ENCODE measurements around the gene TPRG1.

The TPRG1 gene

DNA sequence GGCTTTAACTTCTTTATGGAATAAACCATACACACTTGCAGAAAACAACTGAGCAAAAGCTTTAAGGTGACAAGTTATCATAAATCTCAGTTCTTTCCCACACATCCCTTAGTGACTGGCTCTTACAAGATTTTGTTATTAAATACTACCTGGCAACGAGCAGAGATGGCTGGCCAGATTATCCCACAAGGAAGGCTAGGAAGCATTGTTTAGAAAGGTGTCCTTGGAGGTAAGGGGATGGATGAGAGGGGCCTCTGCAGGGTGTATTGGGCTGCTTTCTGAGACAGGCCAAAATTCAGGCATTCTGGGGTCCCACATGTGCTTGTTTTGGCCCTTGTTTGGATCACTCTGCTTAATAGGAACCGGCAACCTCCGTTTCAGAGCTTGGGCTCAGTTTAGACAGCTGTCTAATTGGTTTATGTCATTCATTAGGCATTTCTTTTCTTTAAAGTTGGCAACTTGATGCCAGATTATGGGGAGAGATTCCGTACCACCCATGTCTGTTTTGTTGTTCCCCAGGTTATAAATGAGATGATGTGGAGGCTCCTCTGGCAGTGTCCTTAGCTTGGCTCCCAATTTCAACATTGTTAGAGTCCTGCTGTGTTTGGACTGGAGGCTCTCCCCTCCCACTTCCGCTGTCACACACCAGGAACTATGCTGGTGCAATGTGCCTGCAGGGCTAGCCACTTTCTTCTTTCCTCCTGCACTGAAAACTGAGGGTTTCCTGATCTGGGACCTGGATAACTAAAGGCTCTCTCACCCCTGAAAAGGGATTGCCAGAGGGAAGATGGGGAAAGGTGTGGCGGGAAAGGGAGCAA lies 121.1 kb downstream of the TPRG1 start:
- H3K9ac ChIP-seq (ENCODE audit: low read length) = no peak overlapping the region
- TF ChIP-seq CTCF (IDR thresholded peaks at IDR 0.05; ENCODE audit: insufficient read depth, low read length, poor library complexity, severe bottlenecking) (no peak), EZH2phosphoT487 (conservative IDR thresholded peaks at IDR 0.05; ENCODE audit: low read length) (no peak)
- no peak overlapping the region for H3K4me3 ChIP-seq (ENCODE audit: insufficient read depth, low read length, poor library complexity, severe bottlenecking)
- no peaks in the 10 kb centered on the region for H3K9me2 ChIP-seq (replicated peaks; ENCODE audit: insufficient read depth, low read length)
- H3K4me2 ChIP-seq (ENCODE audit: low read depth, low read length, poor library complexity, severe bottlenecking) = no peak overlapping the region
- no peak overlapping the region for H2AFZ ChIP-seq (ENCODE audit: low read depth, low read length, severe bottlenecking)
- H3K27me3 ChIP-seq (ENCODE audit: low read length) = no peaks in the 10 kb centered on the region
- no peaks in the 10 kb centered on the region for H3K9me3 ChIP-seq (ENCODE audit: insufficient read depth, low read length)
- no peaks in the 10 kb centered on the region for H3F3A ChIP-seq (ENCODE audit: insufficient read depth)
- no peak overlapping the region for H3K27ac ChIP-seq (ENCODE audit: low read depth, low read length)
- no peaks in the 10 kb centered on the region for H3K36me3 ChIP-seq (ENCODE audit: low read length)
- H3K79me2 ChIP-seq (ENCODE audit: insufficient read depth, low read length) = no peaks in the 10 kb centered on the region
- no peaks in the 10 kb centered on the region for H4K20me1 ChIP-seq (ENCODE audit: low read depth, low read length)

DNA sequence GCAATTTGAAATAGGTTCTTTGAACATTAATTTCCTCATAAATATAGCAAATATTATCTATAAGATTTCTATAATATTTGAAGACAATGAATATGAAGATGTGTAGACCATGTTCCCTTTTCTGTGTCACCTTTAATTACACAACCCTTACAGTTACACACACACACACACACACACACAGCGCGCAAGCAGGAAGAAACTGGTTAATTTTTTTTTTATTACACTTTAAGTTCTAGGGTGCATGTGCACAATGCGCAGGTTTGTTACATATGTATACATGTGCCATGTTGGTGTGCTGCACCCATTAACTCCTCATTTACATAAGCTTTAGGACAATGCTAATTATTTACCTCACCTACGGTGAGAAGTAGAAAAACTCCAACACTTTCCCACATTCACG lies 122.9 kb downstream of the TPRG1 start:
- Histone ChIP-seq H3K36me3 (ENCODE audit: low read length) (no peaks in the 10 kb centered on the region), H3K27me3 (ENCODE audit: low read length) (no peaks in the 10 kb centered on the region), H3F3A (ENCODE audit: insufficient read depth) (no peaks in the 10 kb centered on the region), H3K27ac (ENCODE audit: low read depth, low read length) (no peak overlapping the region), H2AFZ (ENCODE audit: low read depth, low read length, severe bottlenecking) (no peak overlapping the region), H3K9ac (ENCODE audit: low read length) (no peak overlapping the region), H3K79me2 (ENCODE audit: insufficient read depth, low read length) (no peaks in the 10 kb centered on the region), H3K4me2 (ENCODE audit: low read depth, low read length, poor library complexity, severe bottlenecking) (no peak overlapping the region), H4K20me1 (ENCODE audit: low read depth, low read length) (no peaks in the 10 kb centered on the region), H3K9me3 (ENCODE audit: insufficient read depth, low read length) (no peaks in the 10 kb centered on the region), H3K4me3 (ENCODE audit: insufficient read depth, low read length, poor library complexity, severe bottlenecking) (no peak overlapping the region), H3K9me2 (replicated peaks; ENCODE audit: insufficient read depth, low read length) (no peaks in the 10 kb centered on the region)
- TF ChIP-seq CTCF (IDR thresholded peaks at IDR 0.05; ENCODE audit: insufficient read depth, low read length, poor library complexity, severe bottlenecking) = no peak

GRCh38 chr3:189295089-189295488 lies 123.3 kb downstream of the TPRG1 start:
- Histone ChIP-seq H2AFZ (ENCODE audit: low read depth, low read length, severe bottlenecking) (no peak overlapping the region), H3K36me3 (ENCODE audit: low read length) (no peaks in the 10 kb centered on the region), H3K27ac (ENCODE audit: low read depth, low read length) (no peak overlapping the region), H3K27me3 (ENCODE audit: low read length) (no peaks in the 10 kb centered on the region), H3K9me3 (ENCODE audit: insufficient read depth, low read length) (no peaks in the 10 kb centered on the region), H3K79me2 (ENCODE audit: insufficient read depth, low read length) (no peaks in the 10 kb centered on the region), H3K9ac (ENCODE audit: low read length) (no peak overlapping the region), H3K4me2 (ENCODE audit: low read depth, low read length, poor library complexity, severe bottlenecking) (no peak overlapping the region), H3K4me3 (ENCODE audit: insufficient read depth, low read length, poor library complexity, severe bottlenecking) (no peak overlapping the region), H3F3A (ENCODE audit: insufficient read depth) (no peaks in the 10 kb centered on the region), H3K9me2 (replicated peaks; ENCODE audit: insufficient read depth, low read length) (no peaks in the 10 kb centered on the region), H4K20me1 (ENCODE audit: low read depth, low read length) (no peaks in the 10 kb centered on the region)
- TF ChIP-seq EZH2phosphoT487 (conservative IDR thresholded peaks at IDR 0.05; ENCODE audit: low read length) (no peak), CTCF (IDR thresholded peaks at IDR 0.05; ENCODE audit: insufficient read depth, low read length, poor library complexity, severe bottlenecking) (no peak)

Measured in SU-DHL-6 (cell line).